ENCODE data around the gene ISM2.
A peak's percentile ranks its signal among the peaks of the same experiment; 100 is the strongest.

ISM2 gene

DNA sequence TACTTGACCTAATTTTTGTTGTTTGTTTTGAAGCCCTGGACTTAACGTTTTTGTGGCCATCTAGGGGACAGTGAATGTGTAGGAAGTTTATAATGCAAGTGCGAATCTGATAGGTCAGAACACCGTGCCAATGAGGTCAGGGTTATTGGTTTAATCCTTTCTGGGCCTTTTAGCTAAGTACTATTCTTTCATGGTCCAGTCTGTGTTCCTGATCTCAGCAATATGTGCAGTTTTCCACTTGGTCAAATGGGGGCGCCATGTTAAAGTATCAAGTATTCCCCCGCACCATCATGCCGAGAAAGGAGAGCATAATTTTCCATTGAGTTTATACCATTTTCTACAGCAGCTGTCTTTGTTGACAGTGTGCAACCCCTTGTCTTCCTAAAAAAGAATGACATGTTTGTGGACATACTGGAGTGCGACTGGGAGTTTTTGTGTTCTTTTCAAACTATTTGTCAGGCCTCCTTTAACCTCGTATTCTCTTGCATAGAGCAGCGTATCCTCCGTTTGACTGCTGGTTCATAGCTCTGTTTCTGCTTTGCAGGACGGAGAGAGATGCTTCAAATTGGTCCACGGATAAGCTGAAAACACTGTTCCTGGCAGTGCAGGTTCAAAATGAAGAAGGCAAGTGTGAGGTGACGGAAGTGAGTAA lies 39.4 kb downstream of the ISM2 start:
- DNase-seq (peak; percentile 62), ATAC-seq (ENCODE audit: insufficient read depth, low read depth) (no peak)
- Histone ChIP-seq H3K27me3 (ENCODE audit: insufficient read depth, low read length, poor library complexity) (no peaks in the 10 kb centered on the region), H3K4me2 (ENCODE audit: insufficient read depth, low read length) (peak overlapping the region; percentile 87), H2AFZ (ENCODE audit: low read depth, low read length) (no peak overlapping the region), H3K9me3 (ENCODE audit: insufficient read depth, low read length, severe bottlenecking) (no peaks in the 10 kb centered on the region), H4K20me1 (ENCODE audit: insufficient read depth, low read length) (peaks cover 43% of the 10 kb centered on the region), H3K27ac (ENCODE audit: low read length) (peak overlapping the region; percentile 99), H3K9ac (ENCODE audit: low read depth, low read length) (peak overlapping the region; percentile 94), H3K4me3 (ENCODE audit: low read depth in 1 of 2, low read length in 2 of 2) (peak overlapping the region; percentile 78 to 82), H3K79me2 (ENCODE audit: insufficient read depth, low read length) (peaks cover 64% of the 10 kb centered on the region), H3K36me3 (ENCODE audit: insufficient read depth, low read length) (peaks cover 55% of the 10 kb centered on the region), H3K4me1 (ENCODE audit: insufficient read depth, low read length) (peaks cover 38% of the 10 kb centered on the region)
- TF ChIP-seq, protein P1, sequence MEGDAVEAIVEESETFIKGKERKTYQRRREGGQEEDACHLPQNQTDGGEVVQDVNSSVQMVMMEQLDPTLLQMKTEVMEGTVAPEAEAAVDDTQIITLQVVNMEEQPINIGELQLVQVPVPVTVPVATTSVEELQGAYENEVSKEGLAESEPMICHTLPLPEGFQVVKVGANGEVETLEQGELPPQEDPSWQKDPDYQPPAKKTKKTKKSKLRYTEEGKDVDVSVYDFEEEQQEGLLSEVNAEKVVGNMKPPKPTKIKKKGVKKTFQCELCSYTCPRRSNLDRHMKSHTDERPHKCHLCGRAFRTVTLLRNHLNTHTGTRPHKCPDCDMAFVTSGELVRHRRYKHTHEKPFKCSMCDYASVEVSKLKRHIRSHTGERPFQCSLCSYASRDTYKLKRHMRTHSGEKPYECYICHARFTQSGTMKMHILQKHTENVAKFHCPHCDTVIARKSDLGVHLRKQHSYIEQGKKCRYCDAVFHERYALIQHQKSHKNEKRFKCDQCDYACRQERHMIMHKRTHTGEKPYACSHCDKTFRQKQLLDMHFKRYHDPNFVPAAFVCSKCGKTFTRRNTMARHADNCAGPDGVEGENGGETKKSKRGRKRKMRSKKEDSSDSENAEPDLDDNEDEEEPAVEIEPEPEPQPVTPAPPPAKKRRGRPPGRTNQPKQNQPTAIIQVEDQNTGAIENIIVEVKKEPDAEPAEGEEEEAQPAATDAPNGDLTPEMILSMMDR (IDR thresholded peaks at IDR 0.05; ENCODE audit: borderline replicate concordance, extremely low read depth, low read length, poor library complexity, severe bottlenecking), result peak; percentile 67
- TF ChIP-seq EZH2 (IDR thresholded peaks at IDR 0.05; ENCODE audit: borderline replicate concordance, low read depth, low read length, severe bottlenecking), result no peak

DNA sequence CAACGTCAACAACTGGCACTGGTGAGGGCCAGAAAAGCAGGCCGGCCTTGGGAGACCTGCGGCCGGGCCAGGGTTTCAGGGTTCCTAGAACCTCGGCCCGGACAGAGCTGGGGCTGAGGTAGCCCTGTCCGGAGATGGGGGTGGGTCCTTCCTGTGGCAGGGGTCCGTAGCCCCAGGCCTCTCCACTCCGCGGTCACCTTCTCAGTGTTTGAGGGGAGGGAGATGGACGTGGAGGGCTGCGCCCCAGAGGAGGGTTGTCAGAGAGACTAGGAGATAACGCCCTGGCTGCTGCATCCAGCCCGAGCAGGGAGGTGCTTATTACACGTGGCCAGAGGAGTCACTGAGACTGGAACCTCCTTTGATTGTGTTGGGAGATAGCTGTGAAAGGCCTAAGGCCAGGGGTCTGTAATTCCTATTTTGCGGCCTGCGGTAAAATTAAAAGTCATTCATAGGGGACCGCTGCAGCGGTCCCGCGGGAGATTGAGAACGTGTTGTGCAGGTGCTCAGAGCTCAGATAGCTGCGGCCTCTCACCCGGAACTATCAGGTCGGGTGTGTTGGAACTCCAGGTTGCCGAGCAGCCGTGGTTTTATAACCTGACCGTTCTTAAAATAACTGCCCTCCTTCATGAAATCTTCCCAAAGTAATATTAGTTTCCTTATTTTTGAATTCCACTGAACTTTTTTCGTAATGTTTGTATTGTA lies 40.2 kb downstream of the ISM2 start:
- Histone ChIP-seq H3K36me3 (ENCODE audit: insufficient read depth, low read length) (peaks cover 47% of the 10 kb centered on the region), H3K27ac (ENCODE audit: low read length) (peak overlapping the region; percentile 99), H3K4me1 (ENCODE audit: insufficient read depth, low read length) (peaks cover 38% of the 10 kb centered on the region), H3K4me3 (ENCODE audit: low read depth in 1 of 2, low read length in 2 of 2) (peak overlapping the region; percentile 78 to 82), H3K9me3 (ENCODE audit: insufficient read depth, low read length, severe bottlenecking) (no peaks in the 10 kb centered on the region), H2AFZ (ENCODE audit: low read depth, low read length) (peak overlapping the region; percentile 97), H3K4me2 (ENCODE audit: insufficient read depth, low read length) (peak overlapping the region; percentile 87), H4K20me1 (ENCODE audit: insufficient read depth, low read length) (peaks cover 40% of the 10 kb centered on the region), H3K9ac (ENCODE audit: low read depth, low read length) (peak overlapping the region; percentile 94), H3K79me2 (ENCODE audit: insufficient read depth, low read length) (peaks cover 64% of the 10 kb centered on the region), H3K27me3 (ENCODE audit: insufficient read depth, low read length, poor library complexity) (no peaks in the 10 kb centered on the region)
- TF ChIP-seq, protein P1 (IDR thresholded peaks at IDR 0.05; ENCODE audit: borderline replicate concordance, extremely low read depth, low read length, poor library complexity, severe bottlenecking), result no peak
- no peak for TF ChIP-seq EZH2 (IDR thresholded peaks at IDR 0.05; ENCODE audit: borderline replicate concordance, low read depth, low read length, severe bottlenecking)
- DNase-seq (peak; percentile 46), ATAC-seq (ENCODE audit: insufficient read depth, low read depth) (peak; percentile 16; the same call in 2 of the 3 replicates)

DNA sequence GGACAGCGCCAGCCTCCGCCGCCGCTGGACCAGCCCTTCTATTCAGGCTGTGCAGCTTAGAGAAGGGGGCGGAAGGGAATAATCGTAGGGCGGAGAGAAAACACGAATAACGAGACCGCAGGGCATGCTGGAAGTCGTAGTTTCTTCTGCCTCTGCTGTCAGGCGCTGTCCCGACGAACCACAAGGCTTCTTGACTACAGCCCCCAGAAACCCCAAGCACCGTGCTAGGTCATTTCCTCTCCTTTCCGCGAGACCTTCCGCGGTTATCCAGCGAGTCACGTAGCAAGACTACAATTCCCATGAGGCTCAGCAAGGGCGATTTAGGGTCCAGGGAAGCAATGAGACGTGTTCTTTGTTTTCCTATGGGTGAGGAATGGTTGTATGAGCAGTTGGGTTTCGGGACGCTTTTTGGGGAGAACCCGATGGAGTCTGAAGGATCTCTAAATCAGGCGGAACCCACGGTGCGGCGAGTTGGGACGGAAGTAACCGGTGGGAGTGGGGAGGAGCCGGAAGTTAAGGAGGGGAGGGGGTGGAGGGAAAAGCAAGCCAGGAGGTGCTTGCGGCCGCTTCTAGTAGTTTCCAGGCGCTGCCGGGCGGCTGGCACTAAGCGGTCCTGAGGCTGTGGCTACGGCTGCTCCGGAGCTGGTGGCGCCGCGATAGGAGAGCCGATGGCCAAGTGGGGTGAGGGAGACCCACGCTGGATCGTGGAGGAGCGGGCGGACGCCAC lies 40.9 kb downstream of the ISM2 start, which contains the start of the genes AHSA1 and VIPAS39:
Gene AHSA1, plus strand, starts transcription at position 572 of the 727 bp plus-strand sequence. Its CDS starts 97 bp downstream, at position 669.
Gene VIPAS39, minus strand, starts transcription at position 80 of the 727 bp plus-strand sequence. CDS start 3,499 bp downstream, outside the sequence.
- H3K9ac ChIP-seq (ENCODE audit: low read depth, low read length), result peak within 1 kb of the TSS; percentile 94
- peaks cover 47% of the 10 kb centered on the region for H3K36me3 ChIP-seq (ENCODE audit: insufficient read depth, low read length)
- H4K20me1 ChIP-seq (ENCODE audit: insufficient read depth, low read length), result peaks cover 36% of the 10 kb centered on the region
- H3K4me3 ChIP-seq (ENCODE audit: low read depth in 1 of 2, low read length in 2 of 2), result peak within 1 kb of the TSS; percentile 78 to 82
- peak within 1 kb of the TSS; percentile 97 for H2AFZ ChIP-seq (ENCODE audit: low read depth, low read length)
- TF ChIP-seq, protein P1 (IDR thresholded peaks at IDR 0.05; ENCODE audit: borderline replicate concordance, extremely low read depth, low read length, poor library complexity, severe bottlenecking), result no peak
- TF ChIP-seq EZH2 (IDR thresholded peaks at IDR 0.05; ENCODE audit: borderline replicate concordance, low read depth, low read length, severe bottlenecking), result no peak
- no peaks in the 10 kb centered on the region for H3K27me3 ChIP-seq (ENCODE audit: insufficient read depth, low read length, poor library complexity)
- ATAC-seq (ENCODE audit: insufficient read depth, low read depth) (peak; percentile 95), DNase-seq (peak; percentile 96)
- H3K27ac ChIP-seq (ENCODE audit: low read length), result peak within 1 kb of the TSS; percentile 99
- H3K9me3 ChIP-seq (ENCODE audit: insufficient read depth, low read length, severe bottlenecking), result no peaks in the 10 kb centered on the region
- H3K4me2 ChIP-seq (ENCODE audit: insufficient read depth, low read length), result peak within 1 kb of the TSS; percentile 87
- H3K4me1 ChIP-seq (ENCODE audit: insufficient read depth, low read length), result peaks cover 38% of the 10 kb centered on the region
- peaks cover 64% of the 10 kb centered on the region for H3K79me2 ChIP-seq (ENCODE audit: insufficient read depth, low read length)

Data from DND-41 (cell line).